Measurements from ENCODE around the gene ADCK2. TPM values are rescaled to one million over a fixed set of nuclear protein-coding genes. Genes with fewer than 3 reads are reported as not detected.
"Not testable (repeated sequence)": the region's sequence is repeated elsewhere in the genome, so short reads cannot be mapped to it uniquely, and the experiment has no call there.

ADCK2 gene
- total and polyA plus RNA-seq, 2 donors, result 15.6 to 17.2 TPM

DNA sequence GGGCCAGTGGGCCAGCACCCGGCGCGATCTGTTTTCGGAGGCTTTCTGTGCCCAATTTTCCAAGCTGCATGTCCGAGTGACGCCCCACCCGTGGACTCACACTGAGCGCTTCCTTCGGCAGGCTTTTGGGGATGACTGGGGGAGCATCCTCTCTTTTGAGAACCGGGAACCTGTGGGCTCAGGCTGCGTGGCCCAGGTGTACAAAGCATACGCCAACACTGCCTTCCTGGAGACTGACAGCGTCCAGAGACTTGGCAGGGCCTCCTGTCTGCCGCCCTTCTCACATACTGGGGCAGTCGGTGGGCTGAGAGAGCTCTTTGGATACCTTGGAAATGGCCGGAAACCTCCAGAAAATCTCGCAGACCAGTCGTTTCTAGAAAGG, 1.0 kb downstream of the ADCK2 start:
- DNase-seq (ENCODE audit: extremely low spot score), result no peak
- WGBS, result 32% methylated on average over 18 of the region's 18 CpGs
- Histone ChIP-seq H3K4me3 (ENCODE audit: low read depth, low read length) (peak overlapping the region; percentile 97), H3K4me1 (ENCODE audit: insufficient read depth) (no peaks in the 10 kb centered on the region), H3K36me3 (ENCODE audit: insufficient read depth) (no peaks in the 10 kb centered on the region), H3K27ac (ENCODE audit: low read depth) (no peak overlapping the region)

DNA sequence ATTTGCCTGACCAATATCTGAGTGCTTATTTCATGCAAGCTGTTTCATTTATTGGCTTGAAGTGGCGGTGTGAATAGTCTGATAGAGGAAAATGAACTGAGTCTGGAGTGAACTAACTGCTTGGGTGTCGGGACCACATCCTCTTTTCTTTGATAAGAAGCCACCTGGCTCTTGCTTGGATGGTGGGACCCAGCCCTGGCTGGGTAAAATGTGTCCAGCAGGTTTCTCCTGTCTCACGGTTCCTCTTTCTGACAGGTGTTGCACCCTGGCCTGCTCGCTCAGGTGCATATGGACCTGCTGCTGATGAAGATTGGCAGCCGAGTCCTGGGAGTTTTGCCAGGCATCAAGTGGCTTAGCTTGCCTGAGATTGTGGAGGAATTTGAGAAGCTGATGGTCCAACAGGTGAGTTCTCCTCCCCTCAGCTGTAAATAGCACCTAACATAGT, 1.6 kb downstream of the ADCK2 start:
- Histone ChIP-seq H3K4me3 (ENCODE audit: low read depth, low read length) (no peak overlapping the region), H3K36me3 (ENCODE audit: insufficient read depth) (no peaks in the 10 kb centered on the region), H3K27ac (ENCODE audit: low read depth) (no peak overlapping the region), H3K4me1 (ENCODE audit: insufficient read depth) (no peaks in the 10 kb centered on the region)
- no peak for DNase-seq (ENCODE audit: extremely low spot score)
- WGBS, result 85% methylated on average over 5 of the region's 5 CpGs

- DNase-seq (ENCODE audit: extremely low spot score), result no peak
- Histone ChIP-seq H3K4me1 (ENCODE audit: insufficient read depth) (no peaks in the 10 kb centered on the region), H3K4me3 (ENCODE audit: low read depth, low read length) (no peak overlapping the region), H3K27ac (ENCODE audit: low read depth) (no peak overlapping the region), H3K36me3 (ENCODE audit: insufficient read depth) (no peaks in the 10 kb centered on the region)
- 59% methylated on average over 8 of the region's 8 CpGs for WGBS
Measured at GRCh38 chr7:140674899-140675701, 2.4 kb downstream of the ADCK2 start.

DNA sequence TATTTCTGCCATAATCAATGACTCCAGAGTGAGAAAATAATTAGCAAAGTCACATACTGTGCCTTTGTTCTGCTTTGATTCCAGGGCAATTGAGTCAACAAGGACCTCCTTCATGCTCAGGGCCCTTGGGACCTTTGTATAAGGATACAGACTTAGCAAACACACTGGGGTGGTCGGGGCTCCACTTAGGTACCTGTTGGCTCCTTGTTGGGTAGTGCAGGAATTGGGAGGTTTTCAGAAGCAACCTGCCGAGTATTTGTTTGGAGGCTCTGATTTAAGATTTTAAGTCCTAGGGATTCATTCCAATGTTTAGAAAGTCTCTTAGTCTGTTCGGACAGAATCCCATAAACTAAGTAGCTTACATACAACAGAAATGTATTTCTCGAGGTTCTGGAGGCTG, 3.0 kb downstream of the ADCK2 start:
- no peak for DNase-seq (ENCODE audit: extremely low spot score)
- 62% methylated on average over 4 of the region's 4 CpGs for WGBS
- no peaks in the 10 kb centered on the region for H3K4me1 ChIP-seq (ENCODE audit: insufficient read depth)

DNA sequence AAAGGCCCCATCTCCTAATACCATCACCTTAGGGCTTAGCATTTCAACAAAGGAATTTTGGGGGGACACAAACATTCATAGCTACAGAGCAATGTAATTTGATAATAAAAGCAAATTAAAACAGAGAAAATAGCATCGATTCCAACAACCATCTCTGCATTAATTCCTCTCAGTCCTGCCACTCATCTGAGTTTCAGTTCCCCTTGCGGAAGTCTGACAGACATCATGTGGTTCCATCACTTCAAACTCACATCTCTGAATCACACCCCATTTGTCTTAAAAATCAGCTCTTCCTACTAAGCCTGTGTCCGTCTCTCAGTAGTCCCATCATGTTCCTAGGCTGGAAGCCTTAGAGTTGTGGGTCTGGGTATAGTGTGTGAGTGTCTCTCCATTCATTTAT, 3.6 kb downstream of the ADCK2 start:
- Histone ChIP-seq H3K4me3 (ENCODE audit: low read depth, low read length) (no peak overlapping the region), H3K4me1 (ENCODE audit: insufficient read depth) (no peaks in the 10 kb centered on the region), H3K36me3 (ENCODE audit: insufficient read depth) (no peaks in the 10 kb centered on the region), H3K27ac (ENCODE audit: low read depth) (no peak overlapping the region)
- no peak for DNase-seq (ENCODE audit: extremely low spot score)
- 87% methylated on average over 3 of the region's 3 CpGs for WGBS

More for the DNA sequence above, 3.0 kb downstream of the ADCK2 start:
- Histone ChIP-seq H3K27ac (ENCODE audit: low read depth) (no peak overlapping the region), H3K4me3 (ENCODE audit: low read depth, low read length) (no peak overlapping the region), H3K36me3 (ENCODE audit: insufficient read depth) (no peaks in the 10 kb centered on the region)

DNA sequence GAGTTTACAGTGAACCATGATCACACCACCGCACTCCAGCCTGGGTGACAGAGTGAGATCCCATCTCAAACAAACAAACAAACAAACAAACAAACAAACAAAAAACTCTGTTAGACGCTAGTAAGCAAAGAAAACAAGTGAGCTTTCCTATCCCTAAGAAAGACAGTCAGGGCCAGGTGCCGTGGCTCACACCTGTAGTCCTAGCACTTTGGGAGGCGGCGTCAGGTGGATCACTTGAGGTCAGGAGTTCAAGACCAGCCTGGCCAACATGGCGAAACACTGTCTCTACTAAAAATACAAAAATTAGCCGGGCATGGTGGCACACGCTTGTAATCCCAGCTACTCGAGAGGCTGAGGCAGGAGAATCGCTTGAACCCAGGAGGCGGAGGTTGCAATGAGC, 4.2 kb downstream of the ADCK2 start:
- 94% methylated on average over 11 of the region's 11 CpGs for WGBS
- not testable (repeated sequence) for H3K27ac ChIP-seq (ENCODE audit: low read depth); DNase-seq (ENCODE audit: extremely low spot score); H3K4me1 ChIP-seq (ENCODE audit: insufficient read depth); H3K36me3 ChIP-seq (ENCODE audit: insufficient read depth); H3K4me3 ChIP-seq (ENCODE audit: low read depth, low read length)

DNA sequence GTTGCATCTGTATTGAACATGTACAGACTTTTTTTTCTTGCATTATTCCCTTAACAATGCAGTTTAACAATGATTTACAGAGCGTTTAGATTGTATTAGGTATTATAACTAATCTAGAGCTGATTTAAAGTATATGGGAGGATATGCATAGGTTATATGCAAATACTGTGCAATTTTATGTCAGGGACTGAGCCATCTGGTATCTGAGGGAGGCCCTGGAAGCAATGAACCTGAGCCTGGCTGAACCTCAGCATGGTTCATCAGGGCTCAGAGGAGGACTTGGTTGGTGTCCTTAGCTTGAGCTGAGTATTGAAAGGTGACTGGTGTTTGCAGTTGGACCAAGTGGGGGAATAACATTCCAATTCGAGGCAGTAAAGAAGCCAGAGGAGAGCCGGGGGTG, 4.8 kb downstream of the ADCK2 start:
- Histone ChIP-seq H3K27ac (ENCODE audit: low read depth) (no peak overlapping the region), H3K4me3 (ENCODE audit: low read depth, low read length) (no peak overlapping the region), H3K36me3 (ENCODE audit: insufficient read depth) (no peaks in the 10 kb centered on the region), H3K4me1 (ENCODE audit: insufficient read depth) (no peaks in the 10 kb centered on the region)
- 92% methylated on average over 3 of the region's 3 CpGs for WGBS
- no peak for DNase-seq (ENCODE audit: extremely low spot score)

GRCh38 chr7:140678081-140678815, 5.5 kb downstream of the ADCK2 start:
- no peaks in the 10 kb centered on the region for H3K36me3 ChIP-seq (ENCODE audit: insufficient read depth)
- WGBS, result 95% methylated on average over 20 of the region's 20 CpGs

DNA sequence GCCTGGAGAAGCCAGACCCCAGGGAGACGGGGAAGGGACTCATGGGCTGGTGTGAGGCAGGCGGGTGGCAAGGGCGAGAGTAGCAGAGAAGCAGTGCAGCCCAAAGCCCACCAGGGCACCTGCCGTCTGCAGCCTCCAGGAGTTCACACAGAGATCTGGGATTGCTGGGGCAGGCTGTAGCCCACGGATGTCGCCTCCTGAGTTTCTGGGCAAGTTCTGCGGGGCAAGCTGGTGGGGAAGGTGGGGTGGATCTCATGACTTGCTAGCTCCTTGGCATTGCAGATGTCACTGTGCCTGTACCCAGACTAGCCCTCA, 6.0 kb downstream of the ADCK2 start:
- Histone ChIP-seq H3K4me3 (ENCODE audit: low read depth, low read length) (no peak overlapping the region), H3K36me3 (ENCODE audit: insufficient read depth) (no peaks in the 10 kb centered on the region), H3K4me1 (ENCODE audit: insufficient read depth) (no peaks in the 10 kb centered on the region), H3K27ac (ENCODE audit: low read depth) (no peak overlapping the region)
- no peak for DNase-seq (ENCODE audit: extremely low spot score)
- WGBS, result 94% methylated on average over 7 of the region's 7 CpGs

More at GRCh38 chr7:140678081-140678815, 5.5 kb downstream of the ADCK2 start:
- Histone ChIP-seq H3K27ac (ENCODE audit: low read depth) (no peak overlapping the region), H3K4me1 (ENCODE audit: insufficient read depth) (no peaks in the 10 kb centered on the region), H3K4me3 (ENCODE audit: low read depth, low read length) (no peak overlapping the region)
- DNase-seq (ENCODE audit: extremely low spot score), result no peak

DNA sequence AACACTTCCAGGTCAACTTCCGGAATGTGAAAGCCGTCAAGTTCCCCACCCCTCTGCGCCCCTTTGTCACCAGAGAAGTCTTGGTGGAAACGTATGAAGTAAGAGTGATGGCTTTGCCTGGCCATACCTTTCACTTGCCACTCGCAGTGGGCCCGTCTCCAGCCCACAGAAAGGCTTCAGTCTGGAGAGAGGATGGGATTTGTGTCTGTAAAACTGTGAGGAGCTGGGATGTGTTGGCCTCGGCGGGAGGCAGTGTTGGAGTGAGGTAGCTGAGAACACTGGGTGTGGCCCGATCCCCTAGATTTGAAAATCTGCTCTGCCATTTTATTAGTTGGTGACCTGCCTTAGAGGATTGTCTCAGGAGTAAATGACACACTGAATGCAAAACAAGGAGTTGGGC, 6.4 kb downstream of the ADCK2 start:
- Histone ChIP-seq H3K4me3 (ENCODE audit: low read depth, low read length) (no peak overlapping the region), H3K4me1 (ENCODE audit: insufficient read depth) (no peaks in the 10 kb centered on the region), H3K36me3 (ENCODE audit: insufficient read depth) (no peaks in the 10 kb centered on the region), H3K27ac (ENCODE audit: low read depth) (no peak overlapping the region)
- no peak for DNase-seq (ENCODE audit: extremely low spot score)
- 94% methylated on average over 9 of the region's 9 CpGs for WGBS

DNA sequence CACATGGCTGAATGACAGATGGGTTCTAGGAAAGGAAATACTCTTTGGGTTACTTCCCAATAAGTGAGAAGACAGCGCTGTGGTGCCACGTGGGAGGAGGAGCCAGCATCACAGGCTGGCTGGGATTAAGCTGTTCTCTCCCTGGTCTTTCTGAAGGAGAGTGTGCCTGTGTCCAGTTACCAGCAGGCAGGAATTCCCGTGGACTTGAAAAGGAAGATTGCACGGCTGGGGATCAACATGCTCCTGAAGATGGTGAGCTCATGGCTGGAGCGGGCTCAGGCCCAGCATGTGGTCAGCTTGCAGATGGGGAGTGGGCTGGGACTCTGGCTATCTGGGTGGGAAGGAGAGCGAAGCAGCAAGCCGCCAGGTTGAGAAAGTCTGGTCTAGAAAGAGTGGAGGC, 8.1 kb downstream of the ADCK2 start:
- Histone ChIP-seq H3K4me3 (ENCODE audit: low read depth, low read length) (no peak overlapping the region), H3K4me1 (ENCODE audit: insufficient read depth) (no peaks in the 10 kb centered on the region), H3K36me3 (ENCODE audit: insufficient read depth) (no peaks in the 10 kb centered on the region), H3K27ac (ENCODE audit: low read depth) (no peak overlapping the region)
- 85% methylated on average over 7 of the region's 7 CpGs for WGBS
- DNase-seq (ENCODE audit: extremely low spot score), result no peak

DNA sequence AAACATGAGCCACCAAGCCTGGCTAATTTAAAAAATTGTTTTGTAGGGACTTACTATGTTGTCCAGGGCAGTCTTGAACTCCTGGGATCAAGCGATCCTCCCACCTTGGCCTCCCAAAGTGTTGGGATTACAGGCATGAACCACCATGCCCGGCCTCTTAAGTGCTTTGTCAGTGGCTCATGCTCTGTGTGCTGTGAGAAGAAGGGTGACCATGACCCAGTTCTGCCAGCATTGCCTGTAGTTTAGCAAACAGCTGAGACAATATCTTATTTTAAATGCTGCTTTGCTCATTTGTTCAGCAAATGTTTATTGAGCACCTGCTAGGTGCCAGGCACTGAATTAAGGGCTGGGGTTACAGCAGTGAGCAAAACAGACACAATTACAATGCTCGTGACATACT, 9.0 kb downstream of the ADCK2 start:
- H3K4me1 ChIP-seq (ENCODE audit: insufficient read depth), result no peaks in the 10 kb centered on the region
- no peak for DNase-seq (ENCODE audit: extremely low spot score)
- no peak overlapping the region for H3K4me3 ChIP-seq (ENCODE audit: low read depth, low read length)
- 94% methylated on average over 3 of the region's 3 CpGs for WGBS
- H3K27ac ChIP-seq (ENCODE audit: low read depth), result no peak overlapping the region
- no peaks in the 10 kb centered on the region for H3K36me3 ChIP-seq (ENCODE audit: insufficient read depth)

GRCh38 chr7:140683657-140684056, 10.9 kb downstream of the ADCK2 start:
- DNase-seq (ENCODE audit: extremely low spot score), result no peak
- no peak overlapping the region for H3K27ac ChIP-seq (ENCODE audit: low read depth)
- 87% methylated on average over 3 of the region's 3 CpGs for WGBS
- no peaks in the 10 kb centered on the region for H3K36me3 ChIP-seq (ENCODE audit: insufficient read depth)
- H3K4me1 ChIP-seq (ENCODE audit: insufficient read depth), result no peaks in the 10 kb centered on the region
- no peak overlapping the region for H3K4me3 ChIP-seq (ENCODE audit: low read depth, low read length)

Measured in urinary bladder (tissue), 4 donors.